ENCODE data around the gene PKN2.

Gene PKN2

GRCh38 chr1:88680471-88680870 is 3.6 kb upstream of the PKN2 start:
- CTCF ChIA-PET: no interaction called here
- POLR2A ChIA-PET: no interaction called here
- TF ChIP-seq ELF4 (IDR thresholded peaks at IDR 0.05) (no peak), TARDBP (IDR thresholded peaks at IDR 0.05) (no peak), LEF1 (IDR thresholded peaks at IDR 0.05; ENCODE audit: borderline replicate concordance) (no peak), L3MBTL2 (conservative IDR thresholded peaks at IDR 0.05) (no peak), ZNF384 (IDR thresholded peaks at IDR 0.05) (no peak), HDGF (IDR thresholded peaks at IDR 0.05; ENCODE audit: borderline replicate concordance) (no peak), SP1 (IDR thresholded peaks at IDR 0.05) (no peak), NFRKB (IDR thresholded peaks at IDR 0.05) (no peak), FOXM1 (IDR thresholded peaks at IDR 0.05; ENCODE audit: borderline replicate concordance) (no peak), BHLHE40 (IDR thresholded peaks at IDR 0.05; ENCODE audit: borderline replicate concordance) (no peak), ARNT (IDR thresholded peaks at IDR 0.05) (no peak), FOXK2 (IDR thresholded peaks at IDR 0.05) (no peak), SUZ12 (IDR thresholded peaks at IDR 0.05) (no peak), FOXA1 (IDR thresholded peaks at IDR 0.05) (no peak), PKNOX1 (IDR thresholded peaks at IDR 0.05) (no peak)
- no peak for DNase-seq (ENCODE audit: extremely low spot score)

GRCh38 chr1:88680911-88681622 is 3.0 kb upstream of the PKN2 start:
- no peak for DNase-seq (ENCODE audit: extremely low spot score)
- TF ChIP-seq TARDBP (IDR thresholded peaks at IDR 0.05): no peak
- CTCF ChIA-PET: no interaction called here
- POLR2A ChIA-PET: no interaction called here

- CTCF ChIA-PET: interaction anchor here (0.6 to 0.8 kb wide), 2 partner anchors 16 to 1850 kb away, joined by 3 to 4 read pairs; no protein-coding TSS in a partner anchor
These were observed 597 bp downstream of the PKN2 start for GRCh38 chr1:88684482-88685258.

GRCh38 chr1:88685259-88685620 is 1.2 kb downstream of the PKN2 start:
- CTCF ChIA-PET: interaction anchor here (0.8 kb wide), 2 partner anchors 8 to 16 kb away, joined by 3 to 4 read pairs; no protein-coding TSS in a partner anchor
- POLR2A ChIA-PET: interaction anchor here (0.5 to 2.8 kb wide), 10 partner anchors 9 to 146 kb away, joined by 3 to 25 read pairs (median 5); no protein-coding TSS in a partner anchor
- peak; percentile 8 for DNase-seq (ENCODE audit: extremely low spot score)

More at GRCh38 chr1:88684482-88685258, 597 bp downstream of the PKN2 start:
- peak; percentile 78 for DNase-seq (ENCODE audit: extremely low spot score)
- TF ChIP-seq ZNF384 (IDR thresholded peaks at IDR 0.05) (peak; percentile 78), L3MBTL2 (conservative IDR thresholded peaks at IDR 0.05) (no peak)
- POLR2A ChIA-PET: interaction anchor here (0.5 to 2.8 kb wide), 15 partner anchors 10 to 306 kb away, joined by 3 to 25 read pairs (median 4); no protein-coding TSS in a partner anchor

GRCh38 chr1:88691540-88691939 is 7.5 kb downstream of the PKN2 start:
- CTCF ChIA-PET: no interaction called here
- DNase-seq (ENCODE audit: extremely low spot score): no peak
- POLR2A ChIA-PET: no interaction called here
- TF ChIP-seq PKNOX1 (IDR thresholded peaks at IDR 0.05): peak; percentile 72; the same call in 1 of the 2 replicates
- no peak for TF ChIP-seq ZNF384 (IDR thresholded peaks at IDR 0.05)
- no peak for TF ChIP-seq ARNT (IDR thresholded peaks at IDR 0.05)

More at GRCh38 chr1:88685259-88685620, 1.2 kb downstream of the PKN2 start:
- TF ChIP-seq SUZ12 (IDR thresholded peaks at IDR 0.05): no peak
- no peak for TF ChIP-seq LEF1 (IDR thresholded peaks at IDR 0.05; ENCODE audit: borderline replicate concordance)

- CTCF ChIA-PET: no interaction called here
- POLR2A ChIA-PET: interaction anchor here (3.3 kb wide), 1 partner anchor 11 kb away, joined by 16 read pairs; the partner anchor contains the start of gene PKN2
- no peak for TF ChIP-seq LEF1 (IDR thresholded peaks at IDR 0.05; ENCODE audit: borderline replicate concordance)
- TF ChIP-seq PKNOX1 (IDR thresholded peaks at IDR 0.05): no peak
- no peak for TF ChIP-seq L3MBTL2 (conservative IDR thresholded peaks at IDR 0.05)
- no peak for DNase-seq (ENCODE audit: extremely low spot score)
These were observed 11.7 kb downstream of the PKN2 start for GRCh38 chr1:88695781-88696180.

- ChIA-PET POLR2A (interaction anchor here (0.5 to 1.5 kb wide), 4 partner anchors 8 to 14 kb away, joined by 3 to 6 read pairs (median 4); partner anchors contain the start of gene PKN2), CTCF (no interaction called here)
- DNase-seq (ENCODE audit: extremely low spot score): no peak
- TF ChIP-seq PKNOX1 (IDR thresholded peaks at IDR 0.05) (no peak), SUZ12 (IDR thresholded peaks at IDR 0.05) (no peak), FOXK2 (IDR thresholded peaks at IDR 0.05) (no peak), L3MBTL2 (conservative IDR thresholded peaks at IDR 0.05) (no peak), BHLHE40 (IDR thresholded peaks at IDR 0.05; ENCODE audit: borderline replicate concordance) (no peak)
These were observed 13.4 kb downstream of the PKN2 start for GRCh38 chr1:88697503-88697902.
